ENCODE data around the gene PFAS. TPM values are rescaled to one million over a fixed set of nuclear protein-coding genes. Genes with fewer than 3 reads are reported as not detected.

PFAS gene
- total RNA-seq, 2 experiments from 2014 or later: 152 to 157 TPM

- H3K36me3 Mint-ChIP-seq (ENCODE audit: low read depth): no peaks in the 10 kb centered on the region
- DNase-seq: no peak
- no peaks in the 10 kb centered on the region for H3K9me3 Mint-ChIP-seq
- TF ChIP-seq, protein P1, sequence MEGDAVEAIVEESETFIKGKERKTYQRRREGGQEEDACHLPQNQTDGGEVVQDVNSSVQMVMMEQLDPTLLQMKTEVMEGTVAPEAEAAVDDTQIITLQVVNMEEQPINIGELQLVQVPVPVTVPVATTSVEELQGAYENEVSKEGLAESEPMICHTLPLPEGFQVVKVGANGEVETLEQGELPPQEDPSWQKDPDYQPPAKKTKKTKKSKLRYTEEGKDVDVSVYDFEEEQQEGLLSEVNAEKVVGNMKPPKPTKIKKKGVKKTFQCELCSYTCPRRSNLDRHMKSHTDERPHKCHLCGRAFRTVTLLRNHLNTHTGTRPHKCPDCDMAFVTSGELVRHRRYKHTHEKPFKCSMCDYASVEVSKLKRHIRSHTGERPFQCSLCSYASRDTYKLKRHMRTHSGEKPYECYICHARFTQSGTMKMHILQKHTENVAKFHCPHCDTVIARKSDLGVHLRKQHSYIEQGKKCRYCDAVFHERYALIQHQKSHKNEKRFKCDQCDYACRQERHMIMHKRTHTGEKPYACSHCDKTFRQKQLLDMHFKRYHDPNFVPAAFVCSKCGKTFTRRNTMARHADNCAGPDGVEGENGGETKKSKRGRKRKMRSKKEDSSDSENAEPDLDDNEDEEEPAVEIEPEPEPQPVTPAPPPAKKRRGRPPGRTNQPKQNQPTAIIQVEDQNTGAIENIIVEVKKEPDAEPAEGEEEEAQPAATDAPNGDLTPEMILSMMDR (IDR thresholded peaks at IDR 0.05): no peak
- intact Hi-C loops (cut with micrococcal nuclease): no loop called here
- no peak for ATAC-seq
- CTCF ChIA-PET: interaction anchor here (1.1 to 1.6 kb wide), 2 partner anchors 18 to 204 kb away, joined by 3 to 5 read pairs; no protein-coding TSS in a partner anchor
- no peak overlapping the region for H3K27ac Mint-ChIP-seq
- H3K4me3 Mint-ChIP-seq: no peak overlapping the region
- H3K4me1 Mint-ChIP-seq (ENCODE audit: low read depth): peaks cover 9% of the 10 kb centered on the region
- POLR2A ChIA-PET: interaction anchor here (0.6 to 0.8 kb wide), 3 partner anchors 12 to 62 kb away, joined by 3 read pairs; partner anchors contain the start of gene SLC25A35
- H3K27me3 Mint-ChIP-seq: no peaks in the 10 kb centered on the region
Observed at GRCh38 chr17:8283356-8283755, 34.3 kb downstream of the PFAS start.

GRCh38 chr17:8284126-8284525 is 35.0 kb downstream of the PFAS start:
- no peak for DNase-seq
- ChIA-PET POLR2A (interaction anchor here (0.7 kb wide), 1 partner anchor 32 kb away, joined by 3 read pairs; no protein-coding TSS in a partner anchor), CTCF (interaction anchor here (0.8 to 1.1 kb wide), 3 partner anchors 17 to 205 kb away, joined by 3 read pairs; no protein-coding TSS in a partner anchor)
- H3K4me1 Mint-ChIP-seq (ENCODE audit: low read depth): peaks cover 10% of the 10 kb centered on the region
- no peaks in the 10 kb centered on the region for H3K9me3 Mint-ChIP-seq
- H3K27me3 Mint-ChIP-seq: no peaks in the 10 kb centered on the region
- no peaks in the 10 kb centered on the region for H3K36me3 Mint-ChIP-seq (ENCODE audit: low read depth)
- H3K27ac Mint-ChIP-seq: no peak overlapping the region
- TF ChIP-seq, protein P1 (IDR thresholded peaks at IDR 0.05): no peak
- intact Hi-C loops (cut with micrococcal nuclease): no loop called here
- H3K4me3 Mint-ChIP-seq: no peak overlapping the region
- no peak for ATAC-seq

DNA sequence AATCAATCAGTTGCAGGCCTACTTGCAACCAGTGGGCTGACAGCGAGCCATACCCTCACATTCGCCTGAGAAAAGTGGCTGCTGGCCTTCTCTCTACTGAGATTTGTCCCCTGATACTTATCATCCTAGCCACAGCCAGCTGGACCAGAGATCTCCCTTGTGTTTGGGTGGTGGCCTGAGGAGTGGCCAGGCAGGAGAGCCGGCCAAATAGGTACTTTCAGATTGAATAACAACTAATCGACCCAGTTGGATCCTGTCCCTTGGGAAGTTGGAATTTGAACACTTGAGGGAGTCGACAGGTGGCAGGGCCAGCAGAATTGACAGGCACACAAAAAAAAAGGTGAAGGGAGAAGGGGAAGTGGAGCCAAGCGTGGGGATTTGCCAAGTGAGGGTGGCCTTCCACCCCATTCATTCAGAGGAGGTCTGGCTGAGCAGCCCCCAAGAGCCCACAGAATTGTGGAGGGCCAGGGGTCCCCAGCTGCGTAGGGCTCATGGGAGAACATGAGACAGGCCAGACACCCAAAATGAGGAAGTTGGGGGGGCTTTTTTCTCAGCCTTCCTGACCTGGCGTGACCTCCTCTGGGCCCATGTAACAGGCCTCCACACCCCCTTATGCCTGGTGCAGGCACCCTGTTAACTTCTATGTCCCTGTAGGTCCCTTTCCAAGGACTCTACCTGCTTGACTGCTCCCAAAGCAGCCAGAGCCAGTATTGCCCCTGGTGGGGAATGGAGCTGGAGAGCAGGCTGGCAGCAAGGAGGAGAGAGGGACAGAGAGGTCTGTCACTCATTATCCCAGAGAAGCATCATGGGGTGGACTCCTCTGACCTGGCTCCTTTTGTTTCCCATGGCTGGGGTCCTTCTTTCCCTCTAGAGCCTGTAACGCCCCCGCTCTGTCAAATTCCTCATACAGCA is 36.4 kb downstream of the PFAS start:
- no peak overlapping the region for H3K27ac Mint-ChIP-seq
- no peaks in the 10 kb centered on the region for H3K9me3 Mint-ChIP-seq
- no peak for DNase-seq
- intact Hi-C loops (cut with micrococcal nuclease): loop anchor here (5.0 kb wide), 1 partner anchor 33 kb away; no protein-coding TSS in a partner anchor
- H3K4me3 Mint-ChIP-seq: no peak overlapping the region
- ChIA-PET CTCF (interaction anchor here (1.6 kb wide), 1 partner anchor 14 kb away, joined by 4 read pairs; no protein-coding TSS in a partner anchor), POLR2A (interaction anchor here (1.1 to 1.4 kb wide), 2 partner anchors 20 to 37 kb away, joined by 3 to 4 read pairs; partner anchors contain the start of gene PFAS)
- no peak for ATAC-seq
- H3K4me1 Mint-ChIP-seq (ENCODE audit: low read depth): peaks cover 23% of the 10 kb centered on the region
- no peaks in the 10 kb centered on the region for H3K27me3 Mint-ChIP-seq
- peaks cover 6% of the 10 kb centered on the region for H3K36me3 Mint-ChIP-seq (ENCODE audit: low read depth)
- TF ChIP-seq, protein P1 (IDR thresholded peaks at IDR 0.05): no peak

- TF ChIP-seq, protein P1 (IDR thresholded peaks at IDR 0.05): no peak
- intact Hi-C loops (cut with micrococcal nuclease): loop anchor here (5.0 kb wide), 1 partner anchor 35 kb away; no protein-coding TSS in a partner anchor
- ChIA-PET CTCF (interaction anchor here (1.0 to 1.6 kb wide), 3 partner anchors 12 to 35 kb away, joined by 3 to 6 read pairs (median 5); no protein-coding TSS in a partner anchor), POLR2A (interaction anchor here (0.6 to 3.5 kb wide), 4 partner anchors 39 to 114 kb away, joined by 3 to 17 read pairs (median 8); partner anchors contain the start of genes CTC1 and PFAS)
- ATAC-seq (no peak), DNase-seq (no peak)
- Mint-ChIP-seq H3K27ac (peak overlapping the region; percentile 97), H3K4me3 (peak overlapping the region; percentile 87), H3K27me3 (no peaks in the 10 kb centered on the region), H3K4me1 (ENCODE audit: low read depth) (peaks cover 30% of the 10 kb centered on the region), H3K9me3 (no peaks in the 10 kb centered on the region), H3K36me3 (ENCODE audit: low read depth) (peaks cover 9% of the 10 kb centered on the region)
Observed at GRCh38 chr17:8287651-8288335, 38.7 kb downstream of the PFAS start.

All from activated CD8-positive, alpha-beta T cell treated with anti-CD3 and anti-CD28 coated beads for 36 hours (primary cell).